Esophagus muscularis mucosa (tissue), 4 donors: ENCODE data around the gene POFUT2. TPM values are rescaled to one million over a fixed set of nuclear protein-coding genes. Genes with fewer than 3 reads are reported as not detected.

Experiments used
- DNase-seq: peaks from one replicate; pipeline ENCODE4 v3.0.0-alpha.2; 2017; ENCODE audit errors: extremely low spot score
- H3K27ac ChIP-seq, 4 donors: fragments of 200-600 bp; sonication (generic); replicated peaks in 1 of 4; 1 replicate in 3 of 4; 2 replicates in 1 of 4; pipeline ENCODE4 v1.5.1; 2016 to 2019; ENCODE audit warnings: mild to moderate bottlenecking in 1 of 4
- H3K27me3 ChIP-seq, 4 donors: fragments of 200-600 bp; sonication (generic); one replicate each; pipeline versions ENCODE4 v1.5.1 to v1.6.0; 2016 to 2019
- H3K36me3 ChIP-seq, 4 donors: fragments of 200-600 bp; sonication (generic); one replicate each; pipeline ENCODE4 v1.5.1; 2016 to 2019
- H3K4me1 ChIP-seq, 4 donors: fragments of 200-600 bp; sonication (generic); one replicate each; pipeline ENCODE4 v1.5.1; 2016 to 2019
- H3K4me3 ChIP-seq, 4 donors: fragments of 200-600 bp; sonication (generic); 1 replicate in 2 of 4; 2 replicates in 2 of 4; pipeline ENCODE4 v1.5.1; 2016 to 2019; ENCODE audit warnings: mild to moderate bottlenecking in 4 of 4, moderate library complexity in 1 of 4
- H3K9me3 ChIP-seq, 4 donors: fragments of 200-600 bp; sonication (generic); 1 replicate in 3 of 4; 2 replicates in 1 of 4; pipeline ENCODE4 v1.5.1; 2016 to 2019
- EP300 ChIP-seq: sonication (generic); formaldehyde crosslinking; IDR thresholded peaks from one replicate; pipeline ENCODE4 v1.6.1; 2017; ENCODE audit warnings: antibody characterized with exemption
- POLR2A ChIP-seq: fragments of 450-650 bp; IDR thresholded peaks from one replicate; pipeline ENCODE4 v1.6.1; 2017; ENCODE audit warnings: antibody characterized with exemption, moderate library complexity, mild to moderate bottlenecking, low read depth
- POLR2AphosphoS5 ChIP-seq, 2 donors: sonication (generic); formaldehyde crosslinking; IDR thresholded peaks; one replicate each; pipeline ENCODE4 v1.6.1; 2017; ENCODE audit warnings: antibody characterized with exemption in 2 of 2
- WGBS: methylation state at CpG from one replicate; pipeline ENCODE4 v1.1.5; 2018; 5-methylcytosine and 5-hydroxymethylcytosine counted together
- intact Hi-C: fragments of 100-400 bp; cut with DNase I; formaldehyde crosslinking; loops from one replicate; pipeline ENCODE4 v1.15.1; 2023
- total RNA-seq, 4 donors: library from RNA; depleted of rRNA; stranded (reverse); fragments of >200 nt; gene quantifications; one replicate each; pipeline versions ENCODE4 v1.1.0 to v1.2.1, GENCODE V29; 2016
- TF ChIP-seq, protein P1 (sequence below), 3 experiments: fragments of 200-600 bp in 2 of 3; fragments of 450-650 bp in 1 of 3; sonication (generic) in 2 of 3; IDR thresholded peaks; one replicate each; pipeline ENCODE4 v1.5.1; 2017 to 2019; ENCODE audit warnings: antibody characterized with exemption in 3 of 3, mild to moderate bottlenecking in 2 of 3, moderate library complexity in 1 of 3

Gene POFUT2
- total RNA-seq, 4 donors from 2014 or later, result 15.8 to 21.6 (median 18.7) TPM

DNA sequence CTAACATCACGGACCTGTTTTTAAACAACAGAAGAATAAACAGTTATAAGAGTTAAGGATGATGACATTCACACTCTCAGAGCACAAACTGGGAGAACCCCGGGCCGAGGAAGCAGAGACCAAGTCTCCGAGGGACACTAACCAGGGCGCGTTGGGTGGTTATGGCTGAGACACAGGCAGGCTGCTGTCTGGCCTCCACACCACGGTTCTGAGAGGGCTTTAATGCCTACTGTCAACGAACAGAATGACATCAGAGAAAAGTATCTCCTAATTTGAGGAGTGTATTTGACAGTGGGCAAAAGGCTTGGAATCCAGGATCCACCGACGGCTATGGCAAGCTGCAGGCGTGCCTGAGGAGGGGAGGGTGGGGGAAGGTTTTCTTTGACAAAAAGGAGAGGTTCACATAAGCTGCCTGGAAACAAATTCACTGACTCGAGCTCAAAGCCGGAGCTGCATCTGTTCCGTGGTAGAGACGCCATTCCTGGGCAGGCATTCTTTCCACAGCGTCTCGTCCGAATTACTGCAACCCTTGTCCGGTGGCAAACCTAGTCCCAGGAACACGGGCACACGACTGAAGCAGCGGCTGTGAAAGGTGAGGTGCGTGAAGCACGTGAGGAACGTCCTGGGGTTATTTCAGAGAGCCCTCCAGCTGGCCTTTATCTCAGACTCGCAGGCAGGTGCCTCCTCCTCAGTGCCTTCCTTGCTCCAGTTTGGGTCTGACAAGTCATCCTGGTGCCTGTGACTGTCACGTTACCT, 9.4 kb downstream of the POFUT2 start:
- TF ChIP-seq EP300 (no peak), POLR2AphosphoS5 (IDR thresholded peaks at IDR 0.05) (no peak), POLR2A (no peak)
- TF ChIP-seq, protein P1, sequence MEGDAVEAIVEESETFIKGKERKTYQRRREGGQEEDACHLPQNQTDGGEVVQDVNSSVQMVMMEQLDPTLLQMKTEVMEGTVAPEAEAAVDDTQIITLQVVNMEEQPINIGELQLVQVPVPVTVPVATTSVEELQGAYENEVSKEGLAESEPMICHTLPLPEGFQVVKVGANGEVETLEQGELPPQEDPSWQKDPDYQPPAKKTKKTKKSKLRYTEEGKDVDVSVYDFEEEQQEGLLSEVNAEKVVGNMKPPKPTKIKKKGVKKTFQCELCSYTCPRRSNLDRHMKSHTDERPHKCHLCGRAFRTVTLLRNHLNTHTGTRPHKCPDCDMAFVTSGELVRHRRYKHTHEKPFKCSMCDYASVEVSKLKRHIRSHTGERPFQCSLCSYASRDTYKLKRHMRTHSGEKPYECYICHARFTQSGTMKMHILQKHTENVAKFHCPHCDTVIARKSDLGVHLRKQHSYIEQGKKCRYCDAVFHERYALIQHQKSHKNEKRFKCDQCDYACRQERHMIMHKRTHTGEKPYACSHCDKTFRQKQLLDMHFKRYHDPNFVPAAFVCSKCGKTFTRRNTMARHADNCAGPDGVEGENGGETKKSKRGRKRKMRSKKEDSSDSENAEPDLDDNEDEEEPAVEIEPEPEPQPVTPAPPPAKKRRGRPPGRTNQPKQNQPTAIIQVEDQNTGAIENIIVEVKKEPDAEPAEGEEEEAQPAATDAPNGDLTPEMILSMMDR (IDR thresholded peaks at IDR 0.05), result no peak
- Histone ChIP-seq H3K27ac (no peak overlapping the region), H3K27me3 (no peaks in the 10 kb centered on the region), H3K4me3 (no peak overlapping the region), H3K4me1 (no peaks in the 10 kb centered on the region), H3K36me3 (peaks cover 56 to 100% (median 88%) of the 10 kb centered on the region in 4 donors), H3K9me3 (no peaks in the 10 kb centered on the region)
- DNase-seq, result no peak
- intact Hi-C loops, result loop anchor here (10.0 kb wide), 1 partner anchor 334 kb away; the partner anchor contains the start of gene SLX9
- WGBS, result 92% methylated on average over 27 of the region's 27 CpGs

DNA sequence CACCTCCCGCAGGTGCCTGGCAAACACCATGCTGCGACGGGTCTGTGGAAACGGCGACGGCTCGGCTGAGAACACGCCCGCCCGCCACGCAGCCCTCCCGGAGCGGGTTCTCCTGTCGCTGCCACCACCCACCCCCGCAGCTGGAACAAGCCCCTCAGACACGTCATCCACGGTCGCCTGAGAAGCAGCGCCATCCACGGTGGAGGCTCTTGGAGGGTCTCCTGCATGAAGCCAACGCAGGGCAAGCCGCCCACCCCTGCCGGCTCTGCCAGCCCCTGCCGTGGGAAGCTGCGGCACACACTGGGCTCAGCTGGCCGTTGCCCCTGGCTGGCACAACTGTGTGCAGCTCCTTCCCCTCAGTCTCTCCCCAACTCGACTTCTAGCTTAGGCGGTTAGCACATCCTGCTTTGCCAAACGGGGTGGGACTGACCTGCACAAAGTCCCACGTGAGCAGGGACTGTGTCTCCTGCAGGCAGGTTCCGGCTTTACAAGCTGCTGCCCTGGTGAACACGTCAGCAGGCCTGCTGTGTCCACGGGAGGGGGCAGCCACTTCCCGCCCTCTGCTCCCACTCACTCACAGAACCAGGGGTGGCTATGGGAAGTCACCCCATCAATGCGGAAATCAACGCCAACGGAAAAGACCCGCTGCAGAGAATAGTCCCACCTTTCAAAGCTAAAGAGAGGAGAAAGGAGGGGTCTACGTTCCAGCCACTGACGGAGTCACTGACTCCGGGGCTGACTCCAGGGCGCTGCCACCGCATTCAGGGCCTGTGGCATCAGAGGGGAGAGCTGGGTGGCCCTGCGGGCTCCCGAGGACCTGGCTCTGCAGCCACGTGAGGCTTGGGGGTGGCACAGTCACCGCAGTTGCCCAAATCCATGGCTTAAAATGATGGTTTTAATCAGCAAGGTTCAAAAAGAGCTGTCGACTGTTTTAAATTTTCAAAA, 10.3 kb downstream of the POFUT2 start:
- H3K27ac ChIP-seq, result no peak overlapping the region
- H3K9me3 ChIP-seq, result no peaks in the 10 kb centered on the region
- TF ChIP-seq EP300 (no peak), POLR2A (no peak), POLR2AphosphoS5 (IDR thresholded peaks at IDR 0.05) (no peak)
- TF ChIP-seq, protein P1 (IDR thresholded peaks at IDR 0.05), result no peak
- H3K4me1 ChIP-seq, result no peaks in the 10 kb centered on the region
- H3K4me3 ChIP-seq, result no peak overlapping the region
- peaks cover 50 to 100% (median 83%) of the 10 kb centered on the region in 4 donors for H3K36me3 ChIP-seq
- 88% methylated on average over 30 of the region's 48 CpGs for WGBS
- intact Hi-C loops, result loop anchor here (10.0 kb wide), 1 partner anchor 333 kb away; the partner anchor contains the start of gene SLX9
- H3K27me3 ChIP-seq, result no peaks in the 10 kb centered on the region
- DNase-seq, result no peak

DNA sequence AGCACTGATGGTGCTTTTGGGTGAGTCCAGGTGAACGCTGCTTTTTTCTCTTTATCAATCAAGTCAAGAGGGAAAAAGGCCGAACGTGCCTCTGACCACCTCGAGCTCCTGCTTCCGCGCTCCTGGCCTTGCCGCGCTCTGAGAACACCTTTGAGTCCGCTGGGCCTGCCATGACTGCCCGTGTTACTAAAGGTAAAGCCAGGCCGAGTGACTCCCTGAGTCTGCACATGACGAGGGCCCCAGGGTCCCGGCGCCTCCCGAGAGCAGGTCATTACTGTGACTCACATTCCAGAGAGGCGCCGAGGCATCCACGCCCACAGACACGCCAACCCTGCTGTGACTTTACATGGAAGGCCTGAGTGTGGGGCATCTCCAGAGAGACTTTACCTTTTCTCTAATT, 11.1 kb downstream of the POFUT2 start:
- Histone ChIP-seq H3K27me3 (no peaks in the 10 kb centered on the region), H3K4me1 (no peaks in the 10 kb centered on the region), H3K27ac (no peak overlapping the region), H3K9me3 (peaks cover 0 to 6% (median 1%) of the 10 kb centered on the region in 4 donors), H3K4me3 (no peak overlapping the region), H3K36me3 (peaks cover 47 to 100% (median 82%) of the 10 kb centered on the region in 4 donors)
- DNase-seq, result no peak
- TF ChIP-seq EP300, result no peak
- TF ChIP-seq, protein P1 (IDR thresholded peaks at IDR 0.05), result no peak
- intact Hi-C loops, result loop anchor here (10.0 kb wide), 1 partner anchor 332 kb away; the partner anchor contains the start of gene SLX9
- 92% methylated on average over 19 of the region's 19 CpGs for WGBS

DNA sequence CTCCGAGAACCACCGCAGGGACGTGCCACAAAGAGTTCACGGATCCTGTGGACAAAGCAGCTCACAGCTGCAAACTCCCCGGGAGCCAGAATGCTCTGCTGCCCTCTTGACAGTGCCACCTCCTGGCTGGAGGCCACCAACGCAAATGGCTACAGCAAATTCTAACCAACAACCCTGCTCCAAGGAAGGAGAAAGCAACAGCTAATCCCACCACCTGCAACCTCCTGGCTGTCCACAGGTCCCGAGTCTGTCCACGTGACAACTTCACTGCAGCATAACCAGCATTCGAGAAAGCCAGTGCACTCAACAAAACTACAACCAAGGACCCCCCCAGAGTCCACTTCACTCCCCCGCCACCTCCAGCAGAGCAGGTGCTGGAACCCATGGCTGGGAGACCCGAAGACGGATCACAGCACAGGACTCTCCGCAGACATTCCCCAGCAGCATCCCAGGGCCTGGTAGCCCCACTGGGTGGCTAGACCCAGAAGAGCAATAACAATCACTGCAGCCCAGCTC, 17.3 kb downstream of the POFUT2 start:
- TF ChIP-seq POLR2AphosphoS5 (IDR thresholded peaks at IDR 0.05) (no peak), POLR2A (no peak), EP300 (no peak)
- TF ChIP-seq, protein P1 (IDR thresholded peaks at IDR 0.05), result no peak
- H3K4me3 ChIP-seq, result no peak overlapping the region
- H3K4me1 ChIP-seq, result no peaks in the 10 kb centered on the region
- peaks cover 48 to 95% (median 76%) of the 10 kb centered on the region in 4 donors for H3K36me3 ChIP-seq
- H3K9me3 ChIP-seq, result peaks cover 0 to 6% (median 3%) of the 10 kb centered on the region in 4 donors
- no peak for DNase-seq
- H3K27ac ChIP-seq, result no peak overlapping the region
- 93% methylated on average over 9 of the region's 13 CpGs for WGBS
- intact Hi-C loops, result loop anchor here (10.0 kb wide), 1 partner anchor 326 kb away; the partner anchor contains the start of gene SLX9
- H3K27me3 ChIP-seq, result no peaks in the 10 kb centered on the region
